Activated CD8-positive, alpha-beta T cell treated with anti-CD3 and anti-CD28 coated beads for 36 hours (primary cell): Measurements from ENCODE around the gene SYS1. TPM values are rescaled to one million over a fixed set of nuclear protein-coding genes. Genes with fewer than 3 reads are reported as not detected.

Experiments
- ATAC-seq: fragments of 200-7000 bp; cut with Tn5 transposase; one replicate; pipeline ENCODE4 v1.10.0; 2021; ENCODE audit warnings: mild to moderate bottlenecking, moderate library complexity
- CTCF ChIA-PET: fragments of 350-600 bp; sonication (Branson Sonifier 250); formaldehyde crosslinking; loops from one replicate; lab custom pipeline; 2021; ENCODE audit warnings: antibody characterized with exemption; lab: Charles Lee
- POLR2A ChIA-PET: fragments of 350-600 bp; sonication (Branson Sonifier 250); formaldehyde crosslinking; loops from one replicate; lab custom pipeline; 2021; ENCODE audit warnings: antibody characterized with exemption; lab: Charles Lee
- DNase-seq: peaks from one replicate; pipeline ENCODE4 v3.0.0-alpha.2; 2020
- H3K27ac Mint-ChIP-seq: one replicate; pipeline ENCODE4 v1.8.0; 2021; ENCODE audit warnings: mild to moderate bottlenecking, mixed read lengths
- H3K27me3 Mint-ChIP-seq: one replicate; pipeline ENCODE4 v1.8.0; 2021; ENCODE audit warnings: mixed read lengths
- H3K36me3 Mint-ChIP-seq: one replicate; pipeline ENCODE4 v1.8.0; 2021; ENCODE audit warnings: low read depth, mixed read lengths
- H3K4me1 Mint-ChIP-seq: one replicate; pipeline ENCODE4 v1.8.0; 2021; ENCODE audit warnings: low read depth, mixed read lengths
- H3K4me3 Mint-ChIP-seq: one replicate; pipeline ENCODE4 v1.8.0; 2021; ENCODE audit warnings: mild to moderate bottlenecking, moderate library complexity, mixed read lengths
- H3K9me3 Mint-ChIP-seq: one replicate; pipeline ENCODE4 v1.8.0; 2021; ENCODE audit warnings: mixed read lengths
- CTCF ChIP-seq: fragments of 200-600 bp; IDR thresholded peaks from one replicate; pipeline ENCODE4 v1.8.0; 2022; ENCODE audit warnings: antibody characterized with exemption, mild to moderate bottlenecking
- intact Hi-C: fragments of 100-400 bp; cut with micrococcal nuclease; formaldehyde crosslinking; loops from one replicate; pipeline ENCODE4 v1.10.0; 2022
- total RNA-seq, 2 experiments: library from RNA; stranded (reverse); gene quantifications; one replicate each; pipeline ENCODE4 v1.2.3, GENCODE V29; 2021

SYS1 gene
- total RNA-seq, 2 experiments from 2014 or later, result 19.6 to 20.7 TPM

- peaks cover 4% of the 10 kb centered on the region for H3K36me3 Mint-ChIP-seq
- ChIA-PET CTCF (interaction anchor here (1.0 to 3.7 kb wide), 3 partner anchors 19 to 42 kb away, joined by 3 to 14 read pairs (median 13); no protein-coding TSS in a partner anchor), POLR2A (interaction anchor here (0.6 to 1.4 kb wide), 2 partner anchors 23 to 316 kb away, joined by 3 read pairs; no protein-coding TSS in a partner anchor)
- ATAC-seq (no peak), DNase-seq (no peak)
- H3K4me1 Mint-ChIP-seq, result peaks cover 10% of the 10 kb centered on the region
- no peak overlapping the region for H3K27ac Mint-ChIP-seq
- no peak overlapping the region for H3K4me3 Mint-ChIP-seq
- intact Hi-C loops, result no loop called here
- no peak for TF ChIP-seq CTCF
- H3K27me3 Mint-ChIP-seq, result no peaks in the 10 kb centered on the region
- no peaks in the 10 kb centered on the region for H3K9me3 Mint-ChIP-seq
Observed at GRCh38 chr20:45394221-45395113, 31.5 kb downstream of the SYS1 start.

- CTCF ChIA-PET, result interaction anchor here (1.0 to 3.7 kb wide), 3 partner anchors 19 to 42 kb away, joined by 3 to 14 read pairs (median 13); no protein-coding TSS in a partner anchor
- ATAC-seq, result no peak
Observed at GRCh38 chr20:45395114-45395415, 32.1 kb downstream of the SYS1 start.

GRCh38 chr20:45399018-45399417, 36.1 kb downstream of the SYS1 start:
- no peak overlapping the region for H3K4me3 Mint-ChIP-seq
- ATAC-seq (no peak), DNase-seq (no peak)
- peaks cover 31% of the 10 kb centered on the region for H3K36me3 Mint-ChIP-seq
- CTCF ChIA-PET, result interaction anchor here (1.0 to 1.2 kb wide), 2 partner anchors 25 to 105 kb away, joined by 4 to 9 read pairs; no protein-coding TSS in a partner anchor
- H3K27me3 Mint-ChIP-seq, result no peaks in the 10 kb centered on the region
- H3K27ac Mint-ChIP-seq, result no peak overlapping the region
- H3K4me1 Mint-ChIP-seq, result no peaks in the 10 kb centered on the region
- H3K9me3 Mint-ChIP-seq, result peaks cover 22% of the 10 kb centered on the region
- intact Hi-C loops, result no loop called here
- POLR2A ChIA-PET, result no interaction called here
- no peak for TF ChIP-seq CTCF

More at GRCh38 chr20:45395114-45395415, 32.1 kb downstream of the SYS1 start:
- no peak overlapping the region for H3K4me3 Mint-ChIP-seq
- peaks cover 10% of the 10 kb centered on the region for H3K36me3 Mint-ChIP-seq
- peaks cover 5% of the 10 kb centered on the region for H3K9me3 Mint-ChIP-seq
- no peak for TF ChIP-seq CTCF
- peaks cover 10% of the 10 kb centered on the region for H3K4me1 Mint-ChIP-seq
- intact Hi-C loops, result no loop called here
- H3K27me3 Mint-ChIP-seq, result no peaks in the 10 kb centered on the region
- no peak for DNase-seq
- H3K27ac Mint-ChIP-seq, result no peak overlapping the region
- POLR2A ChIA-PET, result interaction anchor here (0.6 kb wide), 1 partner anchor 315 kb away, joined by 3 read pairs; no protein-coding TSS in a partner anchor

GRCh38 chr20:45400346-45401031, 37.5 kb downstream of the SYS1 start:
- peaks cover 5% of the 10 kb centered on the region for H3K4me1 Mint-ChIP-seq
- CTCF ChIA-PET, result interaction anchor here (0.8 kb wide), 1 partner anchor 36 kb away, joined by 4 read pairs; no protein-coding TSS in a partner anchor
- no peak overlapping the region for H3K27ac Mint-ChIP-seq

More at GRCh38 chr20:45400346-45401031, 37.5 kb downstream of the SYS1 start:
- peaks cover 22% of the 10 kb centered on the region for H3K9me3 Mint-ChIP-seq
- intact Hi-C loops, result no loop called here
- POLR2A ChIA-PET, result no interaction called here
- DNase-seq (no peak), ATAC-seq (no peak)
- no peak for TF ChIP-seq CTCF
- peaks cover 32% of the 10 kb centered on the region for H3K36me3 Mint-ChIP-seq
- peaks cover 4% of the 10 kb centered on the region for H3K27me3 Mint-ChIP-seq
- no peak overlapping the region for H3K4me3 Mint-ChIP-seq
